Endothelial cell of umbilical vein (primary cell): ENCODE results near the gene KRTAP10-2. TPM values are rescaled to one million over a fixed set of nuclear protein-coding genes. Genes with fewer than 3 reads are reported as not detected.

Experiments
- BruUV-seq: library from RNA; stranded (reverse); fragments of 400-500 nt; replicated peaks from 2 replicates; lab custom pipeline; 2021; lab: Mats Ljungman, UMichigan
- CTCF ChIA-PET: fragments of 300-600, 350-600 bp; sonication (Branson Sonifier 250); formaldehyde crosslinking; loops from one replicate; lab custom pipeline; 2021; ENCODE audit warnings: antibody characterized with exemption, inconsistent platforms; lab: Charles Lee
- POLR2A ChIA-PET: fragments of 300-600, 350-600 bp; sonication (Branson Sonifier 250); formaldehyde crosslinking; loops from one replicate; lab custom pipeline; 2021; ENCODE audit warnings: antibody characterized with exemption, inconsistent platforms; lab: Charles Lee
- DNase-seq: peaks from one replicate; pipeline ENCODE4 v3.0.0-alpha.2; 2011; ENCODE audit warnings: low read depth, low spot score
- FAIRE-seq: peaks from 2 replicates; lab custom pipeline; 2011; peaks lifted over from hg19 to GRCh38; lab: Jason Lieb, UNC
- H2AFZ ChIP-seq: 2 replicates; pipeline ENCODE4 v1.6.0; 2012; ENCODE audit warnings: low read depth, low read length, control low read depth, inconsistent platforms
- H3K27ac ChIP-seq: 2 replicates; pipeline ENCODE4 v1.5.1; 2011; ENCODE audit warnings: low read depth, mild to moderate bottlenecking, control low read depth, low read length, moderate library complexity; ENCODE audit not compliant: insufficient read depth
- H3K27me3 ChIP-seq, 2 experiments: 2 replicates each; pipeline versions ENCODE4 v1.6.0 to v1.6.1; 2011; ENCODE audit warnings: low read length in 2 of 2, mixed read lengths in 1 of 2; ENCODE audit not compliant: control insufficient read depth in 2 of 2, insufficient read depth in 2 of 2
- H3K36me3 ChIP-seq, 2 experiments: 2 replicates in 1 of 2; 3 replicates in 1 of 2; pipeline ENCODE4 v1.5.1; 2011; ENCODE audit warnings: low read length in 2 of 2, mild to moderate bottlenecking in 1 of 2, moderate library complexity in 1 of 2; ENCODE audit not compliant: control insufficient read depth in 2 of 2, insufficient read depth in 2 of 2; ENCODE audit errors: extremely low read depth in 1 of 2
- H3K4me1 ChIP-seq: 3 replicates; pipeline ENCODE4 v1.5.1; 2011; ENCODE audit warnings: mild to moderate bottlenecking, low read length; ENCODE audit not compliant: control insufficient read depth, insufficient read depth; ENCODE audit errors: extremely low read depth
- H3K4me2 ChIP-seq: 2 replicates; pipeline ENCODE4 v1.6.1; 2011; ENCODE audit warnings: low read length, control low read depth, mixed read lengths; ENCODE audit not compliant: insufficient read depth
- H3K4me3 ChIP-seq, 3 experiments: fragments of 200-600 bp in 1 of 3; sonication (generic), shearing (Covaris generic) in 1 of 3; replicated peaks in 1 of 3; 2 replicates each; pipeline ENCODE4 v1.5.1; 2011 to 2016; ENCODE audit warnings: control low read depth in 3 of 3, low read length in 3 of 3, mild to moderate bottlenecking in 2 of 3, inconsistent platforms in 1 of 3, low read depth in 1 of 3, moderate library complexity in 1 of 3; ENCODE audit not compliant: insufficient read depth in 1 of 3
- H3K79me2 ChIP-seq: 2 replicates; pipeline ENCODE4 v1.6.0; 2012; ENCODE audit warnings: low read length, inconsistent platforms; ENCODE audit not compliant: control insufficient read depth, insufficient read depth
- H3K9ac ChIP-seq: replicated peaks from 2 replicates; pipeline ENCODE3; 2011; ENCODE audit warnings: low read length, control low read depth; ENCODE audit not compliant: insufficient read depth; ENCODE audit errors: extremely low read depth
- H3K9me1 ChIP-seq: replicated peaks from 3 replicates; pipeline ENCODE4 v1.6.0; 2011; ENCODE audit warnings: mild to moderate bottlenecking, low read length; ENCODE audit not compliant: control insufficient read depth, insufficient read depth; ENCODE audit errors: extremely low read depth
- H3K9me3 ChIP-seq: replicated peaks from 2 replicates; pipeline ENCODE4 v1.5.1; 2012; ENCODE audit warnings: low read length, inconsistent platforms; ENCODE audit not compliant: control insufficient read depth, insufficient read depth
- H4K20me1 ChIP-seq: replicated peaks from 2 replicates; pipeline ENCODE3; 2011; ENCODE audit warnings: mild to moderate bottlenecking, low read length; ENCODE audit not compliant: control insufficient read depth, insufficient read depth; ENCODE audit errors: extremely low read depth
- EZH2 ChIP-seq: IDR thresholded peaks from 2 replicates; pipeline ENCODE4 v1.6.1; 2012; ENCODE audit warnings: borderline replicate concordance, low read depth, mild to moderate bottlenecking, moderate library complexity, low read length, inconsistent platforms; ENCODE audit not compliant: severe bottlenecking
- FOS ChIP-seq: IDR thresholded peaks from 2 replicates; pipeline ENCODE4 v1.6.1; 2011; ENCODE audit warnings: mild to moderate bottlenecking, low read length, moderate library complexity, borderline replicate concordance; ENCODE audit not compliant: insufficient read depth
- GATA2 ChIP-seq: IDR thresholded peaks from 2 replicates; pipeline ENCODE4 v1.7.0; 2011; ENCODE audit warnings: low read depth, mild to moderate bottlenecking, moderate library complexity, mixed read lengths, low read length; ENCODE audit not compliant: insufficient read length, insufficient read depth
- JUN ChIP-seq: IDR thresholded peaks from 2 replicates; pipeline ENCODE4 v1.6.1; 2011; ENCODE audit warnings: borderline replicate concordance, low read depth; ENCODE audit not compliant: insufficient read length, insufficient read depth
- MAX ChIP-seq: IDR thresholded peaks from 2 replicates; pipeline ENCODE4 v1.6.1; 2011; ENCODE audit not compliant: insufficient read depth, insufficient read length
- MYC ChIP-seq: IDR thresholded peaks from one replicate; pipeline ENCODE4 v1.6.1; 2011; ENCODE audit warnings: mild to moderate bottlenecking, low read depth, low read length
- POLR2A ChIP-seq: IDR thresholded peaks from 2 replicates; pipeline ENCODE4 v1.6.1; 2012; ENCODE audit warnings: low read depth, mild to moderate bottlenecking, control low read depth, low read length
- POLR2AphosphoS5 ChIP-seq: IDR thresholded peaks from 2 replicates; pipeline ENCODE4 v1.6.1; 2012; ENCODE audit warnings: low read depth, mild to moderate bottlenecking, control low read depth, low read length, moderate library complexity; ENCODE audit not compliant: insufficient read depth
- dilution Hi-C: fragments of 300-500 bp; cut with MboI; formaldehyde crosslinking; loops from one replicate; pipeline ENCODE4 v1.15.0; 2019; ENCODE audit warnings: low sequenced_read_pairs; ENCODE audit not compliant: extremely low pct_ligation_motif_present
- intact Hi-C: fragments of 100-400 bp; cut with micrococcal nuclease; formaldehyde crosslinking; loops from one replicate; pipeline ENCODE4 v1.10.0; 2022
- polyA plus RNA-seq, 4 experiments: library from polyadenylated mRNA; depleted of rRNA in 3 of 4; stranded (reverse) in 3 of 4; unstranded in 1 of 4; fragments of >200 nt; gene quantifications; 2 replicates each; pipeline versions ENCODE4 v1.2.1 to v1.2.3, GENCODE V29; 2011 to 2012; ENCODE audit warnings: missing spikeins in 1 of 4
- total RNA-seq: library from RNA; stranded (reverse); gene quantifications from 2 replicates; pipeline ENCODE4 v1.2.3, GENCODE V29; 2021
- TF ChIP-seq, protein P1 (sequence below), 2 donors: IDR thresholded peaks; 1 replicate in 1 of 2; 2 replicates in 1 of 2; pipeline ENCODE4 v1.5.1; 2011; ENCODE audit warnings: low read length in 2 of 2, mild to moderate bottlenecking in 2 of 2, moderate library complexity in 2 of 2, control low read depth in 1 of 2, inconsistent platforms in 1 of 2, low read depth in 1 of 2; ENCODE audit not compliant: insufficient read depth in 1 of 2; ENCODE audit errors: extremely low read depth in 1 of 2

KRTAP10-2 gene
- total and polyA plus RNA-seq, 2 donors (not counting 3 experiments of a cell fraction or from before 2014, with no cell fraction given), result not detected

DNA sequence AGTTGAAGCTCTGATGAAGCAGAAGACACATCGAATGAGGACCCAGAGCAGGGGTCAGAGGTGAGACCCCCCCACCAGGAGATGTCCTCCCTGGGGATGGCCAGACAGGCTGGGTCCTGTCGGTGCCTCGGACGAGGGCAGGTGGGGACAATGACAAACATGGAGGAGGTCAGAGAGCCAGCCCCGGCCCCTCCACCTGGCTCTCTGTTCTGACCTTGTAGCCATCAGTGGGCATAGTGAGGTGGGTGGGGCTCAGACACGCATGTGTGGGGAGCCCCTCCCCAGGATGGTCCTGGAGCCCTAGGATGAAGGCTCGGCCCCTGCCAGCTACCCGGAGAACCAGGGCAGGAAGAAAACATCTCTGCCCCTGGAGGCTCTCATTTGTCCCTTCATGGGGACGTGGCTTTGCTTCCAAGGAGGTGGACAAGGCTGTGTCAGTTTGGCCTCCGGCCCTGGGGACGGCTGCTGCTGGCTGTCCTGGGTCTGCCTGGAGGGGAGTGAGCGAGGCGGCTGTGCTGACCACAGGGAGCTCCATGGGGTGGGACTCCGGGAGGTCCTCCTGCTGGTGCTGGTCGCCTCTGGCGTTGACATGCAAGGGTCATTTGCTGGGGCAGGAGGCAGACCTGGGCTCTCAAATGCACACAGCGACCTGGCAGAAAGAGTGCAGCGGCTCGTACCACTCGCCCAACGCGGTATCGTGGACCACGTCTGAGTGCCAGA is 38.4 kb upstream of the KRTAP10-2 start:
- FAIRE-seq (no peak), DNase-seq (no peak)
- Histone ChIP-seq H3K27me3 (peaks cover 3 to 4% of the 10 kb centered on the region in 2 experiments), H3K27ac (no peak overlapping the region), H3K9me3 (no peaks in the 10 kb centered on the region), H3K4me2 (no peak overlapping the region), H3K36me3 (no peaks in the 10 kb centered on the region), H3K9me1 (no peaks in the 10 kb centered on the region), H3K4me1 (no peaks in the 10 kb centered on the region), H3K79me2 (no peaks in the 10 kb centered on the region), H4K20me1 (no peaks in the 10 kb centered on the region), H3K4me3 (no peak overlapping the region), H2AFZ (no peak overlapping the region), H3K9ac (no peak overlapping the region)
- POLR2A ChIA-PET, result no interaction called here
- intact Hi-C loops, result no loop called here
- TF ChIP-seq MYC, result no peak
- TF ChIP-seq JUN, result no peak
- TF ChIP-seq, protein P1, sequence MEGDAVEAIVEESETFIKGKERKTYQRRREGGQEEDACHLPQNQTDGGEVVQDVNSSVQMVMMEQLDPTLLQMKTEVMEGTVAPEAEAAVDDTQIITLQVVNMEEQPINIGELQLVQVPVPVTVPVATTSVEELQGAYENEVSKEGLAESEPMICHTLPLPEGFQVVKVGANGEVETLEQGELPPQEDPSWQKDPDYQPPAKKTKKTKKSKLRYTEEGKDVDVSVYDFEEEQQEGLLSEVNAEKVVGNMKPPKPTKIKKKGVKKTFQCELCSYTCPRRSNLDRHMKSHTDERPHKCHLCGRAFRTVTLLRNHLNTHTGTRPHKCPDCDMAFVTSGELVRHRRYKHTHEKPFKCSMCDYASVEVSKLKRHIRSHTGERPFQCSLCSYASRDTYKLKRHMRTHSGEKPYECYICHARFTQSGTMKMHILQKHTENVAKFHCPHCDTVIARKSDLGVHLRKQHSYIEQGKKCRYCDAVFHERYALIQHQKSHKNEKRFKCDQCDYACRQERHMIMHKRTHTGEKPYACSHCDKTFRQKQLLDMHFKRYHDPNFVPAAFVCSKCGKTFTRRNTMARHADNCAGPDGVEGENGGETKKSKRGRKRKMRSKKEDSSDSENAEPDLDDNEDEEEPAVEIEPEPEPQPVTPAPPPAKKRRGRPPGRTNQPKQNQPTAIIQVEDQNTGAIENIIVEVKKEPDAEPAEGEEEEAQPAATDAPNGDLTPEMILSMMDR (IDR thresholded peaks at IDR 0.05; ENCODE audit: extremely low read depth in 1 of 2, insufficient read depth in 1 of 2, low read depth in 1 of 2, low read length in 2 of 2), result no peak
- no peak for TF ChIP-seq GATA2
- TF ChIP-seq FOS, result no peak
- CTCF ChIA-PET, result no interaction called here
- BruUV-seq, result no TSS peak
- dilution Hi-C loops, result no loop called here

DNA sequence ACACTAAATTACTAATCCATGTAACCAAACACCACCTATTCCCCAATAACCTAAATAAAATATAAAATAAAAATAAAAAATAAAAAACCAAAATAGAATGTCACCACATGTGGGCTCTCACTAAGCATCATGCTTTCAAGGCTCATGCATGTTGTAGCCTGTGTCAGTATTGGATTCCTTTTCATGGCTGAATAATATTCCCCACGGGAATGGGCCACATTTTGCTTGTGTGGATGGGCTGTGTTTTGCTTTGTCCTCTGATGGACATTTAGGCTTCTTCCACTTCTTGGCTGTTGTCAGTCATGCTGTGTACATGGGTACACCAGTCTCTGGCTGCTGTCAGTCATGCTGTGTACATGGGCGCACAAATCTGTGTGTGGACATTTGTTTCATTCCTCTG is 37.8 kb upstream of the KRTAP10-2 start:
- DNase-seq (no peak), FAIRE-seq (no peak)
- Histone ChIP-seq H3K4me1 (no peaks in the 10 kb centered on the region), H3K79me2 (no peaks in the 10 kb centered on the region), H3K9me1 (no peaks in the 10 kb centered on the region), H3K9ac (no peak overlapping the region), H2AFZ (no peak overlapping the region), H3K27me3 (peaks cover 3 to 6% of the 10 kb centered on the region in 2 experiments), H3K4me3 (no peak overlapping the region), H3K36me3 (no peaks in the 10 kb centered on the region), H4K20me1 (no peaks in the 10 kb centered on the region), H3K4me2 (no peak overlapping the region), H3K27ac (no peak overlapping the region), H3K9me3 (no peaks in the 10 kb centered on the region)
- ChIA-PET POLR2A (no interaction called here), CTCF (no interaction called here)
- intact Hi-C loops, result no loop called here
- TF ChIP-seq POLR2AphosphoS5 (no peak), MYC (no peak), FOS (no peak), GATA2 (no peak), JUN (no peak), POLR2A (no peak), MAX (no peak), EZH2 (no peak)
- TF ChIP-seq, protein P1 (IDR thresholded peaks at IDR 0.05; ENCODE audit: extremely low read depth in 1 of 2, insufficient read depth in 1 of 2, low read depth in 1 of 2, low read length in 2 of 2), result no peak
- BruUV-seq, result no TSS peak
- dilution Hi-C loops, result no loop called here
